Keratinocyte (primary cell): ENCODE measurements around the gene C2orf81. TPM values are rescaled to one million over a fixed set of nuclear protein-coding genes. Genes with fewer than 3 reads are reported as not detected.

Experiments used
- DNase-seq: peaks from one replicate; pipeline ENCODE4 v3.0.0-alpha.2; 2011; ENCODE audit warnings: low read depth, missing footprints, low spot score
- FAIRE-seq: peaks from 2 replicates; lab custom pipeline; 2011; peaks lifted over from hg19 to GRCh38; lab: Jason Lieb, UNC
- H2AFZ ChIP-seq: 2 replicates; pipeline ENCODE4 v1.6.0; 2012; ENCODE audit warnings: low read length, control low read depth, inconsistent platforms; ENCODE audit not compliant: control insufficient read depth
- H3K27ac ChIP-seq: 2 replicates; pipeline ENCODE4 v1.5.1; 2011; ENCODE audit warnings: low read length; ENCODE audit not compliant: control insufficient read depth, insufficient read depth
- H3K27me3 ChIP-seq: 3 replicates; pipeline ENCODE4 v1.6.0; 2011; ENCODE audit warnings: low read length; ENCODE audit not compliant: control insufficient read depth, insufficient read depth; ENCODE audit errors: extremely low read depth
- H3K36me3 ChIP-seq, 2 experiments: 2 replicates in 1 of 2; 3 replicates in 1 of 2; pipeline ENCODE4 v1.5.1; 2011; ENCODE audit warnings: low read length in 2 of 2, mild to moderate bottlenecking in 1 of 2; ENCODE audit not compliant: control insufficient read depth in 2 of 2, insufficient read depth in 2 of 2; ENCODE audit errors: extremely low read depth in 1 of 2
- H3K4me1 ChIP-seq: 3 replicates; pipeline ENCODE4 v1.5.1; 2011; ENCODE audit warnings: low read length; ENCODE audit not compliant: control insufficient read depth, insufficient read depth; ENCODE audit errors: extremely low read depth
- H3K4me2 ChIP-seq: 3 replicates; pipeline ENCODE4 v1.6.0; 2011; ENCODE audit warnings: low read depth, low read length; ENCODE audit not compliant: control insufficient read depth, insufficient read depth; ENCODE audit errors: extremely low read depth
- H3K4me3 ChIP-seq, 3 experiments: fragments of 200-600 bp in 1 of 3; sonication (generic) in 1 of 3; 2 replicates in 2 of 3; 3 replicates in 1 of 3; pipeline ENCODE4 v1.5.1; 2011 to 2016; ENCODE audit warnings: low read length in 3 of 3, mild to moderate bottlenecking in 3 of 3, control low read depth in 2 of 3, inconsistent platforms in 1 of 3, low read depth in 1 of 3, mixed read lengths in 1 of 3, mixed run types in 1 of 3, moderate library complexity in 1 of 3; ENCODE audit not compliant: control insufficient read depth in 2 of 3, insufficient read depth in 2 of 3; ENCODE audit errors: extremely low read depth in 1 of 3
- H3K79me2 ChIP-seq: 2 replicates; pipeline ENCODE4 v1.6.0; 2012; ENCODE audit warnings: low read length; ENCODE audit not compliant: control insufficient read depth, insufficient read depth
- H3K9ac ChIP-seq: 3 replicates; pipeline ENCODE4 v1.6.0; 2011; ENCODE audit warnings: low read length; ENCODE audit not compliant: control insufficient read depth, insufficient read depth; ENCODE audit errors: extremely low read depth
- H3K9me1 ChIP-seq: 3 replicates; pipeline ENCODE4 v1.6.0; 2011; ENCODE audit warnings: low read length; ENCODE audit not compliant: control insufficient read depth, insufficient read depth; ENCODE audit errors: extremely low read depth
- H3K9me3 ChIP-seq: 2 replicates; pipeline ENCODE4 v1.5.1; 2012; ENCODE audit warnings: low read depth, low read length; ENCODE audit not compliant: control insufficient read depth
- H4K20me1 ChIP-seq: 3 replicates; pipeline ENCODE4 v1.6.0; 2011; ENCODE audit warnings: low read length; ENCODE audit not compliant: control insufficient read depth, insufficient read depth; ENCODE audit errors: extremely low read depth
- CTCF ChIP-seq, 3 experiments: IDR thresholded peaks in 1 of 3; conservative IDR thresholded peaks in 1 of 3; optimal IDR thresholded peaks in 1 of 3; 2 replicates in 2 of 3; 3 replicates in 1 of 3; pipeline versions ENCODE3 to v1.5.1; 2011; ENCODE audit warnings: low read length in 3 of 3, mild to moderate bottlenecking in 3 of 3, moderate library complexity in 2 of 3, control low read depth in 1 of 3, inconsistent platforms in 1 of 3; ENCODE audit not compliant: insufficient read depth in 2 of 3; ENCODE audit errors: extremely low read depth in 1 of 3
- EZH2 ChIP-seq: IDR thresholded peaks from one replicate; pipeline ENCODE4 v1.6.1; 2012; ENCODE audit warnings: inconsistent platforms, mild to moderate bottlenecking, low read length, moderate library complexity
- dilution Hi-C: fragments of 300-500 bp; cut with MboI; formaldehyde crosslinking; loops from one replicate; pipeline ENCODE4 v1.7.0; 2020; ENCODE audit warnings: low sequenced_read_pairs; ENCODE audit not compliant: extremely low pct_ligation_motif_present
- polyA plus RNA-seq, 5 experiments: library from polyadenylated mRNA; depleted of rRNA in 3 of 5; stranded (reverse) in 3 of 5; stranded (forward) in 1 of 5; unstranded in 1 of 5; fragments of >200 nt; gene quantifications; 1 replicate in 1 of 5; 2 replicates in 3 of 5; 3 replicates in 1 of 5; pipeline versions ENCODE4 v1.2.1 to v1.2.3, GENCODE V29; 2011 to 2012; ENCODE audit warnings: missing spikeins in 2 of 5, low read depth in 1 of 5, low replicate concordance in 1 of 5

The C2orf81 gene
- polyA plus RNA-seq, 1 donor (not counting 4 experiments of a cell fraction or from before 2014, with no cell fraction given): 0.58 TPM

GRCh38 chr2:74436848-74437695, 15.7 kb upstream of the C2orf81 start:
- no peak overlapping the region for H3K4me3 ChIP-seq
- peaks cover 89% of the 10 kb centered on the region for H3K79me2 ChIP-seq
- no peak overlapping the region for H3K9ac ChIP-seq
- no peaks in the 10 kb centered on the region for H3K27me3 ChIP-seq
- DNase-seq (no peak), FAIRE-seq (no peak)
- H3K36me3 ChIP-seq: peaks cover 21 to 57% of the 10 kb centered on the region in 2 experiments
- H3K27ac ChIP-seq: no peak overlapping the region
- peaks cover 27% of the 10 kb centered on the region for H4K20me1 ChIP-seq
- H3K4me2 ChIP-seq: no peak overlapping the region
- TF ChIP-seq EZH2: no peak
- TF ChIP-seq CTCF (optimal IDR thresholded peaks at IDR 0.05 in 1 of 3, IDR thresholded peaks at IDR 0.05 in 1 of 3, conservative IDR thresholded peaks at IDR 0.05 in 1 of 3; ENCODE audit: extremely low read depth in 1 of 3, insufficient read depth in 2 of 3, low read length in 3 of 3): no peak
- dilution Hi-C loops: no loop called here
- peaks cover 29% of the 10 kb centered on the region for H3K4me1 ChIP-seq
- H3K9me1 ChIP-seq: peaks cover 8% of the 10 kb centered on the region
- H2AFZ ChIP-seq: no peak overlapping the region
- no peaks in the 10 kb centered on the region for H3K9me3 ChIP-seq

GRCh38 chr2:74436111-74436805, 14.8 kb upstream of the C2orf81 start:
- dilution Hi-C loops: no loop called here
- Histone ChIP-seq H2AFZ (no peak overlapping the region), H4K20me1 (peaks cover 27% of the 10 kb centered on the region), H3K9me1 (peaks cover 8% of the 10 kb centered on the region), H3K4me2 (no peak overlapping the region), H3K4me1 (peaks cover 31% of the 10 kb centered on the region), H3K36me3 (peaks cover 27 to 65% of the 10 kb centered on the region in 2 experiments), H3K27me3 (no peaks in the 10 kb centered on the region), H3K9ac (no peak overlapping the region), H3K27ac (no peak overlapping the region), H3K79me2 (peaks cover 92% of the 10 kb centered on the region), H3K9me3 (no peaks in the 10 kb centered on the region), H3K4me3 (no peak overlapping the region)
- FAIRE-seq (no peak), DNase-seq (no peak)
- TF ChIP-seq EZH2 (no peak), CTCF (optimal IDR thresholded peaks at IDR 0.05 in 1 of 3, IDR thresholded peaks at IDR 0.05 in 1 of 3, conservative IDR thresholded peaks at IDR 0.05 in 1 of 3; ENCODE audit: extremely low read depth in 1 of 3, insufficient read depth in 2 of 3, low read length in 3 of 3) (no peak)
